Natural killer cell (primary cell): ENCODE results near the gene IL17REL. TPM values are rescaled to one million over a fixed set of nuclear protein-coding genes. Genes with fewer than 3 reads are reported as not detected.

Experiments
- ATAC-seq, 3 donors: fragments of 150-1000 bp in 2 of 3; fragments of 200-7000 bp in 1 of 3; cut with Tn5 transposase; 1 replicate in 1 of 3; 2 replicates in 2 of 3; pipeline ENCODE4 v1.10.0; 2021; ENCODE audit warnings: mild to moderate bottlenecking in 2 of 3, moderate library complexity in 2 of 3
- DNase-seq, 2 donors: peaks; one replicate each; pipeline versions ENCODE4 v3.0.0 to v3.0.0-alpha.2; 2013 to 2021; ENCODE audit warnings: mixed read lengths in 1 of 2
- H3K27ac ChIP-seq: one replicate; pipeline ENCODE4 v1.5.1; 2013; ENCODE audit warnings: mild to moderate bottlenecking, low read length
- H3K27me3 ChIP-seq: one replicate; pipeline ENCODE4 v1.6.1; 2013; ENCODE audit warnings: low read length; ENCODE audit not compliant: control insufficient read depth, insufficient read depth
- H3K36me3 ChIP-seq: one replicate; pipeline ENCODE4 v1.6.1; 2013; ENCODE audit warnings: low read length; ENCODE audit not compliant: control insufficient read depth, insufficient read depth
- H3K4me1 ChIP-seq: one replicate; pipeline ENCODE4 v1.6.1; 2013; ENCODE audit warnings: low read length; ENCODE audit not compliant: control insufficient read depth, insufficient read depth
- H3K4me3 ChIP-seq: one replicate; pipeline ENCODE4 v1.5.1; 2013; ENCODE audit warnings: low read length
- H3K9me3 ChIP-seq: one replicate; pipeline ENCODE4 v1.6.1; 2013; ENCODE audit warnings: low read length; ENCODE audit not compliant: control insufficient read depth, insufficient read depth
- H3K27ac Mint-ChIP-seq, 2 donors: one replicate each; pipeline ENCODE4 v1.8.0; 2022; ENCODE audit warnings: mild to moderate bottlenecking in 2 of 2, mixed read lengths in 2 of 2, moderate library complexity in 1 of 2
- H3K27me3 Mint-ChIP-seq, 2 donors: one replicate each; pipeline ENCODE4 v1.8.0; 2022; ENCODE audit warnings: low read depth in 2 of 2, mixed read lengths in 2 of 2
- H3K36me3 Mint-ChIP-seq: one replicate; pipeline ENCODE4 v1.8.0; 2022; ENCODE audit warnings: mixed read lengths
- H3K4me1 Mint-ChIP-seq, 2 donors: one replicate each; pipeline ENCODE4 v1.8.0; 2022; ENCODE audit warnings: mixed read lengths in 2 of 2
- H3K4me3 Mint-ChIP-seq: one replicate; pipeline ENCODE4 v1.8.0; 2022; ENCODE audit warnings: mild to moderate bottlenecking, moderate library complexity, mixed read lengths
- H3K9me3 Mint-ChIP-seq, 2 donors: one replicate each; pipeline ENCODE4 v1.8.0; 2022; ENCODE audit warnings: mixed read lengths in 2 of 2
- CTCF ChIP-seq: fragments of 200-600 bp; IDR thresholded peaks from one replicate; pipeline ENCODE4 v1.8.0; 2022; ENCODE audit warnings: antibody characterized with exemption
- WGBS: methylation state at CpG from one replicate; pipeline ENCODE4 v1.1.7; 2013; ENCODE audit warnings: missing lambda C conversion rate; ENCODE audit not compliant: insufficient coverage; 5-methylcytosine and 5-hydroxymethylcytosine counted together
- intact Hi-C: fragments of 100-400 bp; cut with micrococcal nuclease; formaldehyde crosslinking; loops from one replicate; pipeline ENCODE4 v1.14.2; 2022
- total RNA-seq, 4 donors: library from RNA; stranded (reverse); fragments of 120-200 nt in 1 of 4; gene quantifications; one replicate each; pipeline versions ENCODE4 v1.2.3 to v1.2.4, GENCODE V29; 2013 to 2022

IL17REL gene
- total RNA-seq, 3 donors from 2014 or later (not counting 1 experiment from before 2014, with no cell fraction given): not detected

GRCh38 chr22:50004918-50005317 is 7.6 kb downstream of the IL17REL start:
- no peak overlapping the region for H3K4me3 ChIP-seq
- H3K27me3 ChIP-seq: peaks cover 7% of the 10 kb centered on the region
- no peak overlapping the region for H3K27ac ChIP-seq
- intact Hi-C loops: no loop called here
- ATAC-seq (no peak), DNase-seq (no peak)
- H3K36me3 ChIP-seq: no peaks in the 10 kb centered on the region
- H3K27ac Mint-ChIP-seq: no peak overlapping the region
- 43% methylated on average over 4 of the region's 4 CpGs for WGBS
- H3K9me3 ChIP-seq: no peaks in the 10 kb centered on the region
- TF ChIP-seq CTCF: no peak
- no peak overlapping the region for H3K4me3 Mint-ChIP-seq
- no peaks in the 10 kb centered on the region for H3K4me1 Mint-ChIP-seq
- H3K27me3 Mint-ChIP-seq: peaks cover 0 to 6% of the 10 kb centered on the region in 2 donors
- H3K36me3 Mint-ChIP-seq: no peaks in the 10 kb centered on the region
- H3K4me1 ChIP-seq: peaks cover 3% of the 10 kb centered on the region
- no peaks in the 10 kb centered on the region for H3K9me3 Mint-ChIP-seq

GRCh38 chr22:50002791-50003190 is 9.8 kb downstream of the IL17REL start:
- no peak overlapping the region for H3K27ac ChIP-seq
- no peak overlapping the region for H3K4me3 ChIP-seq
- Mint-ChIP-seq H3K4me3 (no peak overlapping the region), H3K36me3 (no peaks in the 10 kb centered on the region), H3K27me3 (peaks cover 0 to 10% of the 10 kb centered on the region in 2 donors), H3K27ac (no peak overlapping the region), H3K4me1 (peaks cover 0 to 5% of the 10 kb centered on the region in 2 donors), H3K9me3 (no peaks in the 10 kb centered on the region)
- ATAC-seq (no peak), DNase-seq (no peak)
- intact Hi-C loops: no loop called here
- no peaks in the 10 kb centered on the region for H3K9me3 ChIP-seq
- H3K4me1 ChIP-seq: peaks cover 6% of the 10 kb centered on the region
- H3K27me3 ChIP-seq: peaks cover 10% of the 10 kb centered on the region
- TF ChIP-seq CTCF: no peak
- WGBS: 80% methylated on average over 7 of the region's 7 CpGs
- no peaks in the 10 kb centered on the region for H3K36me3 ChIP-seq

- Mint-ChIP-seq H3K27me3 (peaks cover 0 to 10% of the 10 kb centered on the region in 2 donors), H3K4me1 (peaks cover 0 to 5% of the 10 kb centered on the region in 2 donors), H3K27ac (no peak overlapping the region), H3K9me3 (no peaks in the 10 kb centered on the region), H3K36me3 (no peaks in the 10 kb centered on the region), H3K4me3 (no peak overlapping the region)
- H3K4me1 ChIP-seq: peaks cover 11% of the 10 kb centered on the region
- no peak overlapping the region for H3K27ac ChIP-seq
- H3K9me3 ChIP-seq: no peaks in the 10 kb centered on the region
- H3K36me3 ChIP-seq: no peaks in the 10 kb centered on the region
- no peak for TF ChIP-seq CTCF
- peaks cover 10% of the 10 kb centered on the region for H3K27me3 ChIP-seq
- WGBS: 86% methylated on average over 16 of the region's 16 CpGs
- H3K4me3 ChIP-seq: no peak overlapping the region
- intact Hi-C loops: no loop called here
- DNase-seq (no peak), ATAC-seq (no peak)
Measured at GRCh38 chr22:50001388-50002231, 11.0 kb downstream of the IL17REL start.
